ENCODE measurements around the gene LYZL6. TPM values are rescaled to one million over a fixed set of nuclear protein-coding genes. Genes with fewer than 3 reads are reported as not detected.
A peak's percentile ranks its signal among the peaks of the same experiment; 100 is the strongest.
"Not testable (repeated sequence)": the region's sequence is repeated elsewhere in the genome, so short reads cannot be mapped to it uniquely, and the experiment has no call there.

LYZL6 gene
- total RNA-seq, 2 donors from 2014 or later, result not detected

- no peaks in the 10 kb centered on the region for H3K9me3 ChIP-seq (ENCODE audit: control insufficient read depth, low read length)
- Mint-ChIP-seq H3K4me1 (peaks cover 15% of the 10 kb centered on the region), H3K27me3 (ENCODE audit: insufficient read depth) (no peaks in the 10 kb centered on the region), H3K4me3 (no peak overlapping the region), H3K27ac (no peak overlapping the region), H3K36me3 (ENCODE audit: low read depth) (no peaks in the 10 kb centered on the region), H3K9me3 (peaks cover 9% of the 10 kb centered on the region)
- H3K27me3 ChIP-seq (ENCODE audit: control insufficient read depth, insufficient read depth, low read length, poor library complexity, severe bottlenecking), result no peaks in the 10 kb centered on the region
- H3K4me3 ChIP-seq (ENCODE audit: low read length), result no peak overlapping the region
- no peaks in the 10 kb centered on the region for H3K36me3 ChIP-seq (ENCODE audit: control insufficient read depth, insufficient read depth, low read length)
- peak; percentile 91 for DNase-seq
- no peak overlapping the region for H3K27ac ChIP-seq (ENCODE audit: low read depth, low read length)
- TF ChIP-seq CTCF (conservative IDR thresholded peaks at IDR 0.05), result peak; percentile 84
- 0 to 52% methylated on average over 2 to 12 of the region's 12 CpGs for WGBS, 2 experiments (ENCODE audit: insufficient coverage in 1 of 2, insufficient read length in 1 of 2)
- peaks cover 1% of the 10 kb centered on the region for H3K4me1 ChIP-seq (ENCODE audit: control insufficient read depth, insufficient read depth, low read length)
- H3K9ac ChIP-seq (ENCODE audit: extremely low read depth, low read length, poor library complexity, severe bottlenecking), result no peak overlapping the region
Measured at GRCh38 chr17:35947156-35947585, 3.7 kb upstream of the LYZL6 start.

GRCh38 chr17:35944151-35944550 lies 638 bp upstream of the LYZL6 start:
- DNase-seq, result no peak
- WGBS, 2 experiments (ENCODE audit: insufficient coverage in 1 of 2, insufficient read length in 1 of 2), result 91% methylated on average over 4 of the region's 4 CpGs
- no peaks in the 10 kb centered on the region for H3K36me3 ChIP-seq (ENCODE audit: control insufficient read depth, insufficient read depth, low read length)
- Mint-ChIP-seq H3K36me3 (ENCODE audit: low read depth) (no peaks in the 10 kb centered on the region), H3K4me3 (no peak overlapping the region), H3K9me3 (peaks cover 9% of the 10 kb centered on the region), H3K27ac (no peak overlapping the region), H3K4me1 (peaks cover 21% of the 10 kb centered on the region), H3K27me3 (ENCODE audit: insufficient read depth) (no peaks in the 10 kb centered on the region)
- no peak overlapping the region for H3K27ac ChIP-seq (ENCODE audit: low read depth, low read length)
- no peak overlapping the region for H3K9ac ChIP-seq (ENCODE audit: extremely low read depth, low read length, poor library complexity, severe bottlenecking)
- H3K4me3 ChIP-seq (ENCODE audit: low read length), result no peak overlapping the region
- no peak for TF ChIP-seq CTCF (conservative IDR thresholded peaks at IDR 0.05)
- H3K27me3 ChIP-seq (ENCODE audit: control insufficient read depth, insufficient read depth, low read length, poor library complexity, severe bottlenecking), result no peaks in the 10 kb centered on the region
- H3K9me3 ChIP-seq (ENCODE audit: control insufficient read depth, low read length), result no peaks in the 10 kb centered on the region
- peaks cover 7% of the 10 kb centered on the region for H3K4me1 ChIP-seq (ENCODE audit: control insufficient read depth, insufficient read depth, low read length)

GRCh38 chr17:35942588-35943186 lies 826 bp downstream of the LYZL6 start:
- Mint-ChIP-seq H3K4me3 (peak overlapping the region; percentile 31), H3K9me3 (peaks cover 9% of the 10 kb centered on the region), H3K36me3 (ENCODE audit: low read depth) (no peaks in the 10 kb centered on the region), H3K4me1 (peaks cover 21% of the 10 kb centered on the region), H3K27me3 (ENCODE audit: insufficient read depth) (no peaks in the 10 kb centered on the region), H3K27ac (peak overlapping the region; percentile 59)
- no peak for TF ChIP-seq CTCF (conservative IDR thresholded peaks at IDR 0.05)
- peak; percentile 55 for DNase-seq
- peaks cover 7% of the 10 kb centered on the region for H3K4me1 ChIP-seq (ENCODE audit: control insufficient read depth, insufficient read depth, low read length)
- H3K4me3 ChIP-seq (ENCODE audit: low read length), result peak overlapping the region; percentile 44
- no peaks in the 10 kb centered on the region for H3K9me3 ChIP-seq (ENCODE audit: control insufficient read depth, low read length)
- WGBS, 2 experiments (ENCODE audit: insufficient coverage in 1 of 2, insufficient read length in 1 of 2), result 69 to 84% methylated on average over 8 to 9 of the region's 9 CpGs
- no peaks in the 10 kb centered on the region for H3K36me3 ChIP-seq (ENCODE audit: control insufficient read depth, insufficient read depth, low read length)
- no peaks in the 10 kb centered on the region for H3K27me3 ChIP-seq (ENCODE audit: control insufficient read depth, insufficient read depth, low read length, poor library complexity, severe bottlenecking)
- H3K27ac ChIP-seq (ENCODE audit: low read depth, low read length), result peak overlapping the region; percentile 40
- H3K9ac ChIP-seq (ENCODE audit: extremely low read depth, low read length, poor library complexity, severe bottlenecking), result peak overlapping the region; percentile 29

GRCh38 chr17:35938492-35938891 lies 5.0 kb downstream of the LYZL6 start:
- not testable (repeated sequence) for H3K9me3 Mint-ChIP-seq; H3K4me1 ChIP-seq (ENCODE audit: control insufficient read depth, insufficient read depth, low read length); H3K9me3 ChIP-seq (ENCODE audit: control insufficient read depth, low read length); H3K27ac ChIP-seq (ENCODE audit: low read depth, low read length); DNase-seq; H3K4me3 Mint-ChIP-seq; H3K27me3 ChIP-seq (ENCODE audit: control insufficient read depth, insufficient read depth, low read length, poor library complexity, severe bottlenecking); H3K36me3 ChIP-seq (ENCODE audit: control insufficient read depth, insufficient read depth, low read length); H3K9ac ChIP-seq (ENCODE audit: extremely low read depth, low read length, poor library complexity, severe bottlenecking); H3K4me3 ChIP-seq (ENCODE audit: low read length); H3K27me3 Mint-ChIP-seq (ENCODE audit: insufficient read depth); H3K36me3 Mint-ChIP-seq (ENCODE audit: low read depth); H3K27ac Mint-ChIP-seq
- 100% methylated on average over 3 of the region's 3 CpGs; no CpG with 5 or more reads in 1 of the 2 experiments for WGBS, 2 experiments (ENCODE audit: insufficient coverage in 1 of 2, insufficient read length in 1 of 2)
- H3K4me1 Mint-ChIP-seq, result peaks cover 18% of the 10 kb centered on the region

Data from endodermal cell (in vitro differentiated cells).